ENCODE data around the gene GRAMD1A.

Gene GRAMD1A

DNA sequence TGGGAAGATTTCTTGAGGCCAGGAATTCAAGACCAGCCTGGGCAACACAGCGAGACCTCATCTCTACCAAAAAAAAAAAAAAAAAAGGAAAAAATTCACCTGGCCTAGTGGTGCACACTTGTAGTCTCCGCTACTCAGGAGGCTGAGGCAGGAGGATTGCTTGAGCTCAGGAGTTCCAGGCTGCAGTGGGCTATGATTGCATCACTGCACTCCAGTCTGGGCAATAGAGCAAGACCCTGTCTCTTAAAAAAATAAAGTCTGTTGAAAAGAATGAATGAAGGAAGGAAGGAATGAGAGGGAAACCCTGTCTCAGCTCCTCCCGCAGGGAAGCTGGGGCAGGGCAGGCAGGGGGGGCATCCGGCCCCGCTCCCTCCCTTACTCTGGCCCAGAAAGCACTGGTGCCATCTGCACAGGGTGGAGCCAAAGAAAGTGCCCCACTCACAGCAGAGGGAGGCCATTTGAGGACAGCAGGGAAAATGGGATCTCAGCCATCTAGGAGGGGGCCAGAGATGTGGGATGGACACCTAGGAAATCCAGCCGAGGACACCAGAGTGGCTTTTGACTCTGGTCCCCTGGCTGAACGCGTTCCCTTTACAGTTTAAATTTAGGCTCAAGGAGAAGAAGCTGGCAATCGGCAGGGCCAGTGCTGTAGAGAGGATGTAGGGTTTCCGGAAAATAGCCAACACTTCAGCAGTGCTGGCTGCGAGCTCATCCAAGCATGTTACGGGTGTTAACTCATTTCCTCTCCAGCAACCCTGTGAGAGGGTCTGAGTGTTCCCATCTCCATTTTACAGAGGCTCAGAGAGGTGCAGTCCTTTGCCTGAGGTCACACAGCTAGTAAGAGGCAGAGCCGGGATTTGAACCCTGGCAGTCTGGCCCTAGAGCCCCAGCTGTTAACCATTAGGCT lies 37.8 kb downstream of the GRAMD1A start:
- peaks cover 3% of the 10 kb centered on the region for H3K4me1 ChIP-seq (ENCODE audit: control insufficient read depth, low read depth, low read length)
- H3K27me3 ChIP-seq (ENCODE audit: control insufficient read depth, insufficient read depth, low read length) = peaks cover 5% of the 10 kb centered on the region
- no peak overlapping the region for H3K9ac ChIP-seq (ENCODE audit: low read length)
- no peaks in the 10 kb centered on the region for H3K36me3 ChIP-seq (ENCODE audit: control insufficient read depth, low read depth, low read length)
- no peak overlapping the region for H3K4me3 ChIP-seq (ENCODE audit: low read length)
- no peaks in the 10 kb centered on the region for H3K9me3 ChIP-seq (ENCODE audit: control insufficient read depth, low read depth, low read length)
- H3K27ac ChIP-seq (ENCODE audit: low read length) = no peak overlapping the region

DNA sequence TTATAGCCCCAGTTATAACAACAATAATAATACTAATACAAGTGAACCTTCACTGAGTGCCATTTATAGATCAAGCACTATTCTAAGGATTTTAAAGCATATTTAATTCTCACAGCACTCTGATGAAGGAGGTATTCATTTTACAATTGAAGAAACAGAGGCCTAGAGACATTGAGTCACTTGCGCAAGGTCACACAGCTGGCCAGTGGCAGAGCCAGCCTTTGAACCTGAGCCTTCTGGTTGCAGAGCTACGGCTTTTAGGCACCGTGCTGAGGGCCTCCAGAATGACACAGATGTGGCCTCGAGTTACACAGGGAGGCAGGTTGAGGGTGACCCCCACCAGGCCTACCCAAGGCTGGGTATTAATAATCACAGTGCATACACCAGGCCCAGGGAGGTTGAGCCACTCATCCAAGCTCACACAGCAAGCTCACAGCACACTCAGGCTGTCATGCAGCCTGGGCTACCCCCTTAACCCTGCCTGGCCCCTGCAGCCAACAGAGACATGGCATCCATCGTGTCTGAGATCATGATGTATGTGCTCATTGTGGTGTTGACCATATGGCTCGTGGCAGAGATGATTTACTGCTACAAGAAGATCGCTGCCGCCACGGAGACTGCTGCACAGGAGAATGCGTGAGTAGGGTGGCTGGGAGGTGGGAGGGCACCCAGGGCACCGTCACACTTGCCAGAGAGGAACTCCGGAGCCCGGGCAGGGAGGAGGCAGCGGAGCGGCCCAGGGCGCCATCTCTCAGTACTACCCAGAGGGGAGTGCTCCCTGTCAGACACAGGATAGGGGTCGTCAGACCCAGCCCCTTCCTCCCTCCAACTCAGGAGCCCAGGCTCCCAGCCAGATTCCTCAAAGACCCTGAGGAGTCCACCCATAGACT lies 38.7 kb downstream of the GRAMD1A start:
- no peaks in the 10 kb centered on the region for H3K9me3 ChIP-seq (ENCODE audit: control insufficient read depth, low read depth, low read length)
- peaks cover 3% of the 10 kb centered on the region for H3K4me1 ChIP-seq (ENCODE audit: control insufficient read depth, low read depth, low read length)
- no peak overlapping the region for H3K4me3 ChIP-seq (ENCODE audit: low read length)
- H3K9ac ChIP-seq (ENCODE audit: low read length) = no peak overlapping the region
- H3K27ac ChIP-seq (ENCODE audit: low read length) = no peak overlapping the region
- no peaks in the 10 kb centered on the region for H3K27me3 ChIP-seq (ENCODE audit: control insufficient read depth, insufficient read depth, low read length)
- no peaks in the 10 kb centered on the region for H3K36me3 ChIP-seq (ENCODE audit: control insufficient read depth, low read depth, low read length)

DNA sequence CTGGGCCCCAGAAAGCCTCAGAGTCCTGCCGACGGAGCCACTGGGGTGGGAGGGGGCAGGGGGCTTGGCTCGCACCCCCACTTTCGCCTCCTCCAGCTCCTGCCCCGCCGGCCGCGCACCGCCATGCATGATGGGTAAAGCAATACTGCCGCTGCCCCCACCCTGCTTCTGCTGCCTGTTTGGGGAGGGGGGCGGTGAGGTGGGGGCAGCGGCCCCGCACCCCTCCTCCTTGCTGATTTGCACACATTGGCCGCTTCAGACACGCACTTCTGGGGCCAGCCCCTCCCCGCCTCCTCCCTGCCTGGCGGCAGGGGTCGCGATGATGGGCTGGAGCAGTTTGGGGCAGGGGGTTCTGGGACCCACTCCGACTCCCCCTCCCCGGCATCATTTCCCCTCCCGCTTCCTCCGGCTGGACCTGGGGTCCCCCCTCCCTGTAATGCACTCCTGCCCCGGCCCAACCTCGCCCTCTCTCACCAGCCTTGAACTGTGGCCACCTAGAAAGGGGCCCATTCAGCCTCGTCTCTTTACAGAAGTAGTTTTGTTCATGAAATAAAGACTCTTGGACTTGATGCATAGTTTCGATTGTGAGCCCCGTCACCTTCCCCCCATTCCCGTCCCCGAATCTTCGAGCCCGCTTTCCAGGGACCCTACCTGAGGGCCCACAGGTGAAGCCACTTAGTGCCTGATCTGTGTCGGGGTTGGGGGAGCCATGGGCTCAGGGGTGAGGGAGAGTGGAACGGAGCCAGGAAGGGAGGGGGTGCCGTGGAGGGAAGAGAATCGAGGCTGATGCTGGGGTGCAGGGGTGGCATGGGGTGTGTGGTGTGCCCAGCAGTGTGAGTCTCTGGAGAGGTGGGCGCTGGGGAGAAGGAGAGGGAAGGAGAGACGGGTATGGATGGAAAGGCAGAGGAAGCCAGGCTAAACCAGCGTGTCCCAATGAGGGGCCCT lies 40.0 kb downstream of the GRAMD1A start:
- H3K9ac ChIP-seq (ENCODE audit: low read length) = no peak overlapping the region

DNA sequence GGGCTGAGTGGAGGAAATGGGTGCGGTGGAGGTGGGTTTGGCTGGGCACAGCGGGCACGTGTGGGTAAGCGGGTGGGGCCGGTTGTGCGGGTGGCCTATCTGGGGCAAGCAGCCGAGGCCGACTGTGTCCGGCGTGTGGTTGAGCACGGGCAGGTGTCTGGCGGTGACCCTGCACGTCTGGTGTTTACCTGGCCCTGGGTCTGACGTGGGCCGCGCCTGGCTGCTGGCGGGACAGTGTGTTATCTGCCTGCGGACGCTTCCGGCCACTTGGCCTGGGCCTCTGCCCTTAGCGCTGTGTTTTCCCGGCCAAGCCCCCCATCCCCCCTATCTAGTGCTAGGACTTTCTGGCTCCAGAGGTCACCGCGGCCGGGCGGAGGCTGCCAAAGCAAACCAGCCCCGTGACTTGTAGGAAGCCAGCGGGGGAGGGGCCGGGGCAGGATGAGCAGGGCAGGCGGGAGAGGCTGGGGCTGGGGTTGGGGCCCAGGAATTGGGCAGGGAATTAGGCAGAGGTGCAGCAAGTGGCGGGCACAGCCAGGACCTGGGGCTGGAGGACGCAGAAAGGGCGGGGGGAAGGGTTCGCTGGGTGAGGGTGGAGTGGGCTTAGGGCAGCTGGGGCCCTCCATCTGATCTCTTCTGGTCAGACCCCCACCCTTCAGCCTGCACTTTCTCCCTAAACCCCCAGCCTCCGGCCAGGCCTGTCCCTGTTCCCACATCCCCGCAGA lies 40.9 kb downstream of the GRAMD1A start:
- no peaks in the 10 kb centered on the region for H3K36me3 ChIP-seq (ENCODE audit: control insufficient read depth, low read depth, low read length)
- H3K27me3 ChIP-seq (ENCODE audit: control insufficient read depth, insufficient read depth, low read length) = no peaks in the 10 kb centered on the region
- H3K4me1 ChIP-seq (ENCODE audit: control insufficient read depth, low read depth, low read length) = peaks cover 8% of the 10 kb centered on the region
- H3K27ac ChIP-seq (ENCODE audit: low read length) = no peak overlapping the region
- no peaks in the 10 kb centered on the region for H3K9me3 ChIP-seq (ENCODE audit: control insufficient read depth, low read depth, low read length)
- no peak overlapping the region for H3K9ac ChIP-seq (ENCODE audit: low read length)
- peak overlapping the region; percentile 50 for H3K4me3 ChIP-seq (ENCODE audit: low read length)

More for the DNA sequence above, 40.0 kb downstream of the GRAMD1A start:
- Histone ChIP-seq H3K27ac (ENCODE audit: low read length) (no peak overlapping the region), H3K27me3 (ENCODE audit: control insufficient read depth, insufficient read depth, low read length) (no peaks in the 10 kb centered on the region), H3K9me3 (ENCODE audit: control insufficient read depth, low read depth, low read length) (no peaks in the 10 kb centered on the region), H3K4me1 (ENCODE audit: control insufficient read depth, low read depth, low read length) (peaks cover 8% of the 10 kb centered on the region), H3K36me3 (ENCODE audit: control insufficient read depth, low read depth, low read length) (no peaks in the 10 kb centered on the region), H3K4me3 (ENCODE audit: low read length) (no peak overlapping the region)

DNA sequence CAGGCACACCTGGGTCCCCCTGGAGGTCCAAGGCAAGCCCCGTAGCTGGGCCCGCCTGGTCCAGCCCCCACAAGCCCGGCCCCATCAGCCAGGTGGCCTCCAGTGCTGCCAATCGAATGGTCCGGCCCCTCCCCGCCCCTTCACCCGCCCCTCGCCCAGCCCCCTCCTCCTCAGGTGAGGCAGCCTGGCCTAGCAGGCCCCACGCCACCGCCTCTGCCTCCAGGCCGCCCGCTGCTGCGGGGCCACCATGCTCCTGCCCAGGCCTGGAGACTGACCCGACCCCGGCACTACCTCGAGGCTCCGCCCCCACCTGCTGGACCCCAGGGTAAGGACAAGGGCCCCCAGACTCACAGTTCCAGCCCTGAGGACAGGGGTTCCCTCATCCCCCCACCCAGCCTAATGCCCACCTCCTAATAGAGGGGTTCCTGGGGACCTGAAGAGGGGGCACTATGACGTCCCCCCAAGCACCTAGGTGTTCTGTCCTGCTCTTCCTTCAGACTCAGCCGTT lies 41.5 kb downstream of the GRAMD1A start, which contains the start of gene HPN:
HPN (plus strand) TSS at position 174 of the 508 bp plus-strand sequence. CDS start 786 bp downstream, outside the sequence.
- Histone ChIP-seq H3K27ac (ENCODE audit: low read length) (peak within 1 kb of the TSS; percentile 49), H3K9ac (ENCODE audit: low read length) (peak within 1 kb of the TSS; percentile 69), H3K4me3 (ENCODE audit: low read length) (peak within 1 kb of the TSS; percentile 53), H3K27me3 (ENCODE audit: control insufficient read depth, insufficient read depth, low read length) (no peaks in the 10 kb centered on the region), H3K4me1 (ENCODE audit: control insufficient read depth, low read depth, low read length) (peaks cover 8% of the 10 kb centered on the region), H3K9me3 (ENCODE audit: control insufficient read depth, low read depth, low read length) (no peaks in the 10 kb centered on the region), H3K36me3 (ENCODE audit: control insufficient read depth, low read depth, low read length) (no peaks in the 10 kb centered on the region)

DNA sequence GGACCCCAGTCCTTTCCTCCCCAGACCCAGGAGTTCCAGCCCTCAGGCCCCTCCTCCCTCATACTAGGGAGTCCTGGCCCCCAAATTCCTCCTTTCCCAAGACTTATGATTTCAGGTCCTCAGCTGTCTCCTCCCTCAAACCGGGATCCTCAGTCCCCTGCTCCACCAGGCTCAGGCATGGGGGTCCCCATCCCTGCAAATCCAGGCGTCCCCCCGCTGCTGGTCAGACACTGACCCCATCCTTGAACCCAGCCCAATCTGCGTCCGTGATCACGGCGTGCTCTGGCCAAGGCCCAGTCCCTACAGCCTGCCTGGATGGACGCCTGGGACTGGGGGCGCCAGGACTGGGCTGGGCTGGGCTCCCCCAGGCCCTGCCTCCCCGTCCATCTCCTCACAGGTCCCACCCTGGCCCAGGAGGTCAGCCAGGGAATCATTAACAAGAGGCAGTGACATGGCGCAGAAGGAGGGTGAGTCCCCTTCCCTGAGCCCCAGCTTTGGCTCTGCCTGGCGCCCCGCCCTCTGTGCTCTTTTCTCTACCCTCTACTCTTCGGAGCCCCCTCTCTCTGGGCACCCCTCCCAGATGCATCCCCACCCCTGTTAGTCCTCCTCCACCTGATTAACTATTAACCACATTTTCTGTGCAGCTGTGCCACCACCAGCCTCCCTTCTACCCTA lies 42.1 kb downstream of the GRAMD1A start:
- Histone ChIP-seq H3K36me3 (ENCODE audit: control insufficient read depth, low read depth, low read length) (no peaks in the 10 kb centered on the region), H3K9ac (ENCODE audit: low read length) (peak overlapping the region; percentile 69), H3K27ac (ENCODE audit: low read length) (peak overlapping the region; percentile 49), H3K9me3 (ENCODE audit: control insufficient read depth, low read depth, low read length) (no peaks in the 10 kb centered on the region), H3K4me3 (ENCODE audit: low read length) (peak overlapping the region; percentile 53), H3K27me3 (ENCODE audit: control insufficient read depth, insufficient read depth, low read length) (no peaks in the 10 kb centered on the region), H3K4me1 (ENCODE audit: control insufficient read depth, low read depth, low read length) (peaks cover 8% of the 10 kb centered on the region)

DNA sequence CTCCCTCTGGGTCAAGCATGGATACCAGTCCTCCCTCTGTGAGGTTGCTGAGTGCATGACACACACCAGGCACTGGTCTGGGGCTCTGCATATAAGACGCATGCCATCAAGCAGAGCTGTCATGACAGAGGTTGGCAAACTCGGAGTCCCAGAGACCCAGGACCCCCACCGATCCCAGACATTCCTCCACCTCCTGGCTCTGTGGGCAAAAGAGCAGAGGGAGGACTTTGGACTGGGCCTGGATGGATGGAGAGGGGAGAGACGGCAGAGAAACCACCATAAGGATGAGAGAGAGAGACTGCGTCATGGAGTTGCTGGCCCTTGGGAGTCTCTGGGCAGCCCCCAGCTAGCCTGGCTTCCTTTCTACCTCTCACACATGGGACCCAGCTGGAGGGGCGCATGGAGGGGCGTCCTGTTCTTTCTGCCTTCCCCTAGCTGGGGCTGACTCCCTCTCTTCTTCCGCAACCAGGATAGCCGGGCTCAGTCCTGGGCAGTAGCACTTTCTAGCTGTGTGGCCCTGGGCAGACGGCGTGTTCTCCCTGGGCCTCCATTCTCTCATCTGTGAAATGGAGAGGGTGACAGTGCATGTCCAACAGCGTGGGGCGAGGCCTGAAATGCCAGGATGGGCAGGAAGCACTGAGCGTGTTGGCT lies 43.0 kb downstream of the GRAMD1A start:
- H3K27me3 ChIP-seq (ENCODE audit: control insufficient read depth, insufficient read depth, low read length) = no peaks in the 10 kb centered on the region
- no peaks in the 10 kb centered on the region for H3K36me3 ChIP-seq (ENCODE audit: control insufficient read depth, low read depth, low read length)
- no peak overlapping the region for H3K27ac ChIP-seq (ENCODE audit: low read length)
- H3K9ac ChIP-seq (ENCODE audit: low read length) = no peak overlapping the region
- no peaks in the 10 kb centered on the region for H3K9me3 ChIP-seq (ENCODE audit: control insufficient read depth, low read depth, low read length)
- no peak overlapping the region for H3K4me3 ChIP-seq (ENCODE audit: low read length)
- H3K4me1 ChIP-seq (ENCODE audit: control insufficient read depth, low read depth, low read length) = peaks cover 8% of the 10 kb centered on the region

DNA sequence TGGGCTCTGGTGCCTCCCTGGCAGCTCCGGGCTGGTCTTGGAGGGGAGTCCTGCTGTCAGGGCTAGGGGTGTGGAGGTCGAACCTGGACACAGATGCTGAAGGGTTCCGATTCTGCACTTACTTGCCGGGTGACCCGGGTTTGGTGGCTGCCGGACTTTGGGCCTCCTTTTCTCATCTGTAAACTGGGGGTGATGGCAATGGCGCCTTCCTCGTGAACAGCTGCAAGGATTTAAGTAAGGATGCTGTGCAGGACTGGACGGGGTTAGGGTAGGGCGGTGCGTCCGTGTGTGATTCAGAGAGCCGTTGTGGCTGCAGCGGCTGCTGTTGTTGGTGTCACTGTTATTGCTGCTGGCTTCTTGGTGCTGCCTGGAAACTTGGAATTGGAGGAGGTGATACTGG lies 43.8 kb downstream of the GRAMD1A start:
- Histone ChIP-seq H3K9ac (ENCODE audit: low read length) (no peak overlapping the region), H3K4me1 (ENCODE audit: control insufficient read depth, low read depth, low read length) (peaks cover 8% of the 10 kb centered on the region), H3K27ac (ENCODE audit: low read length) (no peak overlapping the region), H3K36me3 (ENCODE audit: control insufficient read depth, low read depth, low read length) (no peaks in the 10 kb centered on the region), H3K9me3 (ENCODE audit: control insufficient read depth, low read depth, low read length) (no peaks in the 10 kb centered on the region), H3K27me3 (ENCODE audit: control insufficient read depth, insufficient read depth, low read length) (no peaks in the 10 kb centered on the region), H3K4me3 (ENCODE audit: low read length) (no peak overlapping the region)

DNA sequence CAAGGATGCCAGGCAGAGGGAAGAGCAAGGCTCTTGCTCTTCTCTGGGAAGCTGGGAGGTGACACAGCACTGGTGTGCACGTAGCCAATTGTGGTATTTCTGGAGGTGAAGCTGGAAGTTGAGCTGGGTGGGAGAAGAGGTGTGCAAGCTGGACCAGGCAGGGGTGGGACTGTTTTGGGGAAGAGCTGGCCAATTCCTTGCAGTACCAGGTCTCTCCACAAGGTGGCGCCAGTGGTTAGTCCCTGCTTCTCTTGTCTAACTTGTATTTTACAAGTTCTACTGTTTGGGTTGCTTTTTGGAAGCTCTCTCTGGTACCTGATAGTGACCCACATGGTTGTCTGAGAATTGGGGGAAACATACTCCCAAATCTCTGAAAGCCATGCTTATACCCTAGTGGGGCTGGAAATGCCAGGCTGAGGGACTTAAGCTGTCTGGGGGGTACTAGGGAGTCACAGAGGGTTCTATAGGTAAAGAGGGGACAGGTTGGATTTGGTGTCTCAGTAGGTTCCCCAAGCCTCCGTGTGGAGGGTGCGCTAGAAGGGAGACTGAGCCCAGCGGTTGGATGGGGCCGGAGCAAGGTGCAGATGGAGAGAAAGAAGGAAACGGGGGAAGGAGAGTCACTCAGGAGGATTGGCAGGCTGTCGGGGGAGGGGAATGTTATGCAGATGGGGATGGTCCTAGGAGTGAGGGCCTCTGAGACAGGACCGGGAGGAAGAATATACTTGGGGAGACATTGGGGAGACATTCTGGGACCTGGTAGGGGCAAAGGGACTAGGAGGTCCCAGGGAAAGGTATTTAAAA lies 44.4 kb downstream of the GRAMD1A start:
- Histone ChIP-seq H3K4me3 (ENCODE audit: low read length) (no peak overlapping the region), H3K36me3 (ENCODE audit: control insufficient read depth, low read depth, low read length) (no peaks in the 10 kb centered on the region), H3K27ac (ENCODE audit: low read length) (no peak overlapping the region), H3K9me3 (ENCODE audit: control insufficient read depth, low read depth, low read length) (no peaks in the 10 kb centered on the region), H3K27me3 (ENCODE audit: control insufficient read depth, insufficient read depth, low read length) (no peaks in the 10 kb centered on the region), H3K9ac (ENCODE audit: low read length) (no peak overlapping the region), H3K4me1 (ENCODE audit: control insufficient read depth, low read depth, low read length) (peaks cover 8% of the 10 kb centered on the region)

Data from iPS-18a (cell line).